HPDE6-E6E7 (cell line): ENCODE data around the gene RNASE7.
"Not testable (repeated sequence)": the region's sequence is repeated elsewhere in the genome, so short reads cannot be mapped to it uniquely, and the experiment has no call there.

Experiments used
- DNase-seq: peaks from one replicate; pipeline ENCODE4 v3.0.0; 2011; ENCODE audit warnings: missing footprints; ENCODE audit errors: extremely low spot score

RNASE7 gene

GRCh38 chr14:21023817-21024584 lies 18.2 kb upstream of the RNASE7 start:
- no peak for DNase-seq

GRCh38 chr14:21024585-21025370 lies 17.4 kb upstream of the RNASE7 start, which contains the start of gene NDRG2:
Gene NDRG2, minus strand, starts transcription at chr14:21025061. Its CDS starts 1,746 bp downstream, at chr14:21023315.
- DNase-seq = peak; percentile 49

GRCh38 chr14:21025371-21026273 lies 16.5 kb upstream of the RNASE7 start:
- DNase-seq = no peak

DNA sequence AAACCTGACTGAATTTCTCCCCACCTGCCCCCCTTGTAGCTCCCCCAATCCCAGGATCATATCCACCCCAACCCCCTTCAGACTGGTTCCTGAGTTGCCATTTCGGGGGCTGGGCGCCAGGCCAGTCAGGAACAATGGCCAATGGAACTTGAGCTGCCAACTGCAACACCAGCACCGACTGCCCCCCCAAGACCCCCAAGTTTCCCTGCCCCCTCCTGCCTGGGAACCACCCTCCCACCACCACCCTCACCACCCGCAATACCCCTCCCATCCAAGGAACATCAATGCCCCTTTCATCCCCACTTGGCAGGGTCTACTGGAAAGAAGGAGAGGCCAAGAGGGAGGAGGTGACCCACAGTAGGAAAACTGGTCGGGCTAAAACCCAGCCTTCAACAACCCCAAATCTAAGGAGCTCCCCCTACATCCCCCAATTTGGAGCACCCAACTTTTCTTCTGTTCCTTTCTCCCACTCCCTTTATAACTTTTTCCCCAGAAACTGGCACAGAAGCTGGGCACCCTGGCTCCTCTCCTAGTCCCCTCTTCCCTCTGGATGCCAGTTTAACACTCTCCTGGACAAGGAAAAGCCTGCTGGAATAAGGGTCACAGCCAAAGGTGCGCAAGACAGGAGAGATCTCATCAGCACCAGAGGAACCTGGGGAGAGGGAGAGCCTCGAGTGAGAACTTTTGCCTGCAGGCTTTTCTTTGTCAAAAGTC lies 15.7 kb upstream of the RNASE7 start:
- DNase-seq = no peak

DNA sequence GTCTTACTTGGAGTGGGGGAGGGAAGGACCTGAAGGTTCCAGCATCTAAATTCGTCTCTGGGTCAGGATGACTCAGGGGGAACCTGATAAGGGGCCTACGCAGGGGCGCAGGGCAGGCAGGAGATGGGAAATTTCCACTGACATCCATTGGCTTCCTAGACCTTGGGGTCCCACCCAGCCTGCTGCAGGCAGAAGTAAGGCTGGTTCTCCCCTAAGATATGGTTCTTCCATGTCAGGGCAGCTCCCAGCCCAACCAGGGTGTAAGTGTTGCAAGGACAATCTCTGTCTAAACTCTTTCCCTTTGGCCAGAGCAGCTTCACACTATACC lies 15.2 kb upstream of the RNASE7 start:
- no peak for DNase-seq

GRCh38 chr14:21029917-21030316 lies 12.2 kb upstream of the RNASE7 start, which contains the start of gene TPPP2:
Gene TPPP2, plus strand, starts transcription at chr14:21030217. Its CDS starts 365 bp downstream, at chr14:21030582.
- DNase-seq = no peak

DNA sequence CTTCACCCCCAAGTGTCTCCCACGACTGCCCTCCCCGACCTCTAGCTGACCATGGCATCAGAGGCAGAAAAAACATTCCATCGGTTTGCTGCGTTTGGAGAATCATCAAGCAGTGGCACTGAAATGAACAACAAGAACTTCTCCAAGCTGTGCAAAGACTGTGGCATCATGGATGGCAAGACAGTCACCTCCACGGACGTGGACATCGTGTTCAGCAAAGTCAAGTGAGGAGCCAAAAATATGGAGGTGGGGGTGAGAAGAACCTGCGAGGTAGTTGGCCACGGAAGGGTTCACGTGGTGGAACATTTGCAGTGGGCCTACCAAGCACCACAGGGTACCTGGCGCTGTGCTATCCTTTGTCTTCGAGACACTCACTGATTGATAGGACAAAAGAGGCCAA lies 11.6 kb upstream of the RNASE7 start:
- DNase-seq = no peak

DNA sequence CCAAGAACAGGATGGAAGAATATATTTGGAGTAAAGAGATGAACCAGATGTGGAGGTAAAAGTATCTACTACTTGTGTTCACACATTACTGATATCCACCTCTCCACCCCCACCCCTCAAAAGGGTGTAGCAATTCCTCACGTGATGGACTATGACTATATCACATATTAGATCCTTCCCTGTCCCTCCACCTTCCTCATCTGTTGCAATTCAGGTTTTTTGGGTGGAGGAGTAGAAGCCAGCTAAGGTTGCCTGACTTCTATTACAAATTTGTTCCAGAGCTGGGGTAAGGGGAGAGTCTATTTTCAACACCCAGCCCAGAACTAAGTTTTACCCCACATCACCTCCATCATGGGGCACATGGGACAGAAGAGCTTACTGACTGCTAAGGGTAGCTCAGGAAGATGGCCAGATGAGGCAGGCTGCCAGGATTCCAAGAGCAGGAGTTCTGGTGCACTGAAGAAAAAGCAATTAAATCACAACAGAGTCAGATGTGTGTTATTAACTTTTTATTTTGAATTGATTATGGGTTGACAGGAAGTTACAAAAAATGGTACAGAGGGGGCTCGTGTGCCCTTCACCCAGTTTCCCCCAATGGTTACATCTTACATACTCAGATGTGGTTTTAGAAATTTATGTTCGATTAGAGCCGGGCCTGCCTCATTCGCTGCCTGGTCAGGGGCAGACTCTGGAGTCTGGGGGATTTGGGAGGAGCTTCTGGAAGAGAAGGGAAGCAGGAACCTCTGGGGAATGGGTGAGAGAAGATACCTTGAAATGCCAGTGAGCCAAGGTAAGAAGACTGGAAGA lies 9.6 kb upstream of the RNASE7 start:
- DNase-seq = no peak

- DNase-seq = no peak
These were observed 8.9 kb upstream of the RNASE7 start for GRCh38 chr14:21033133-21033698.

GRCh38 chr14:21034707-21035106 lies 7.5 kb upstream of the RNASE7 start, which contains the start of gene RNASE13:
Gene RNASE13, minus strand, starts transcription at chr14:21034807. Its CDS starts 519 bp downstream, at chr14:21034288.
- no peak for DNase-seq

DNA sequence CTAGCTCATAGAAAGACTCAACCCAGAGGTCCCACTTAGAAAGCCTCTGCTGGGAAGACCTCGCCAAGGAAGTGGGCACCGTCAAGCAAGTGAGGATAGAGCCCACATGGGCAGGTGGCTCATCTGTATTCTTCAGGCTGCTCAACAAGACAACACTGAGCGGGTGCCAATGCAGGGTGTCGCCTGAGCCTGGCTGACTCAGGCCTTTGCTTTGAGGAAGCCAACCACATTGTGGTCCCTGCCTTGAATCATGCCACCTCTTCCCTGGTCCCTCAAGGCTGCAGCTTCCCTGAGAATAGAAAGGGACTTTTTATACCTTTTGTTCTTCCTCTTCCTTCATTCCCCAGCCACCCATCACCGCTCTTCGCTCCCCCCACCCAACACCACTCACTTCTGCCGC lies 5.4 kb upstream of the RNASE7 start:
- no peak for DNase-seq

DNA sequence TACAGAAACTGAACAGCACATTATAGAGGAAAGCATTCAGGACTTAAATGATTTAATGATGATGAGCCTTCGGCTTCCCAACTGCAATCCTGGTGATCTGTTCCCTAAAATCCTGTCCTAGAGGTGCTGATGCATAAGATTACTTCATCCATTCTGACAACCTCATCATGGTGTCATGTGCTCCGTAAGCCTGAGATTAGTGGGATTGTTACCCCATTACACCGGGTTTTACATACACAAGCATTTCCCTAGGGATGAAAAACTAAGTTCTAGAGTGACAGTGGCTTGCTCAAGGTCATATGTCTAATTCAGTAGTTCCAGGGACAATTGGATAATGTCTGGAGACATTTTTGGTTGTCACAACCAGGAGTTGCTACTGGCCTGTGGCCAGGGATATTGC lies 5.0 kb upstream of the RNASE7 start:
- no peak for DNase-seq

- no peak for DNase-seq
These were observed 3.4 kb upstream of the RNASE7 start for GRCh38 chr14:21038441-21039422.

GRCh38 chr14:21039585-21040369 lies 2.4 kb upstream of the RNASE7 start:
- peak; percentile 74 for DNase-seq

DNA sequence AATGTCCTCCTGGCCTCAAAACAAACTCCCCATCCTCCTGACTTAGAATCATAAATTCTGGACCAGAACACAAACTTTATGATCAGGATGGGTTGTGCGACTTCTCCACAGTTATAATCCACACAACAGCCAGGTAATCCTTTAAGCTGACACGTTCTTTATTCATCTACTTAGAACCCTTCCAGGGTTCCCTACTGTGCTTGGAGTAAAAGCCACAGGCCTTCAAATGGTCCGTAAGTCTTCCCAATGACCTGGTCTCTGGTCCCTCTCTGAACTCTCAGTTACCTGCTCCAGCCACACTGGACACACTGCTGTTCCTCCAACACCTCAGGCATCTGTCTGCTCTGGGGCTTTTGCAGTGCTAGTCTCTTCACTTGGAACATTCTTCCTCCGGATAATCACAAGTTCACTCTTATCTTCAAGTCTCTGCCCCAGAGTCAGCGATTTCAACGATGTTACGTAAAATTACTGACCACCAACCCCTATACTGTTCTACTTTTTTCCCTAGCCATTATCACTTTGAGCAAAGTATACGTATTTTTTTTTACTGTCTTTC lies 1.7 kb upstream of the RNASE7 start:
- DNase-seq = no peak

- not testable (repeated sequence) for DNase-seq
These were observed 1.2 kb upstream of the RNASE7 start for GRCh38 chr14:21040941-21041340.

DNA sequence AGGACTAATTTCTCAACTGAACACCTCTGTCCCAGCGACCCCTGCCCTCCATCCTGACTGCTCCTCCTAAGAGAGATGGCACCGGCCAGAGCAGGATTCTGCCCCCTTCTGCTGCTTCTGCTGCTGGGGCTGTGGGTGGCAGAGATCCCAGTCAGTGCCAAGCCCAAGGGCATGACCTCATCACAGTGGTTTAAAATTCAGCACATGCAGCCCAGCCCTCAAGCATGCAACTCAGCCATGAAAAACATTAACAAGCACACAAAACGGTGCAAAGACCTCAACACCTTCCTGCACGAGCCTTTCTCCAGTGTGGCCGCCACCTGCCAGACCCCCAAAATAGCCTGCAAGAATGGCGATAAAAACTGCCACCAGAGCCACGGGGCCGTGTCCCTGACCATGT lies 756 bp downstream of the RNASE7 start:
- DNase-seq = no peak
